ENCODE data around the gene HDGFL1.

- TF ChIP-seq, protein P1, sequence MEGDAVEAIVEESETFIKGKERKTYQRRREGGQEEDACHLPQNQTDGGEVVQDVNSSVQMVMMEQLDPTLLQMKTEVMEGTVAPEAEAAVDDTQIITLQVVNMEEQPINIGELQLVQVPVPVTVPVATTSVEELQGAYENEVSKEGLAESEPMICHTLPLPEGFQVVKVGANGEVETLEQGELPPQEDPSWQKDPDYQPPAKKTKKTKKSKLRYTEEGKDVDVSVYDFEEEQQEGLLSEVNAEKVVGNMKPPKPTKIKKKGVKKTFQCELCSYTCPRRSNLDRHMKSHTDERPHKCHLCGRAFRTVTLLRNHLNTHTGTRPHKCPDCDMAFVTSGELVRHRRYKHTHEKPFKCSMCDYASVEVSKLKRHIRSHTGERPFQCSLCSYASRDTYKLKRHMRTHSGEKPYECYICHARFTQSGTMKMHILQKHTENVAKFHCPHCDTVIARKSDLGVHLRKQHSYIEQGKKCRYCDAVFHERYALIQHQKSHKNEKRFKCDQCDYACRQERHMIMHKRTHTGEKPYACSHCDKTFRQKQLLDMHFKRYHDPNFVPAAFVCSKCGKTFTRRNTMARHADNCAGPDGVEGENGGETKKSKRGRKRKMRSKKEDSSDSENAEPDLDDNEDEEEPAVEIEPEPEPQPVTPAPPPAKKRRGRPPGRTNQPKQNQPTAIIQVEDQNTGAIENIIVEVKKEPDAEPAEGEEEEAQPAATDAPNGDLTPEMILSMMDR (IDR thresholded peaks at IDR 0.05), result no peak
- TF ChIP-seq POLR2A (IDR thresholded peaks at IDR 0.05), result no peak
These were observed 18.2 kb upstream of the HDGFL1 start for GRCh38 chr6:22550971-22551670.

All from thyroid gland (tissue), 4 donors.